Myocyte (in vitro differentiated cells): ENCODE measurements around the gene CCDC47. TPM values are rescaled to one million over a fixed set of nuclear protein-coding genes. Genes with fewer than 3 reads are reported as not detected.
"Not testable (repeated sequence)": the region's sequence is repeated elsewhere in the genome, so short reads cannot be mapped to it uniquely, and the experiment has no call there.

Experiments used
- DNase-seq: peaks from one replicate; pipeline ENCODE4 v3.0.0-alpha.2; 2012; ENCODE audit warnings: low read depth
- polyA plus RNA-seq: library from polyadenylated mRNA; unstranded; fragments of >200 nt; gene quantifications from one replicate; pipeline ENCODE4 v1.2.1, GENCODE V29; 2012; ENCODE audit warnings: missing spikeins
- total RNA-seq: library from RNA; depleted of rRNA; stranded (reverse); fragments of >200 nt; gene quantifications from 2 replicates; pipeline ENCODE4 v1.2.3, GENCODE V29; 2014

Gene CCDC47
- total RNA-seq = 67.8 and 73.3 TPM in 2 replicates
- 47.4 TPM for polyA plus RNA-seq

GRCh38 chr17:63773272-63774140 is at the start of gene CCDC47:
CCDC47 (minus strand) TSS chr17:63773597; CDS start chr17:63766175, 7,422 bp downstream.
- peak; percentile 100 for DNase-seq

GRCh38 chr17:63822537-63822936 is 49.1 kb upstream of the CCDC47 start:
- no peak for DNase-seq

- DNase-seq = no peak
Measured at GRCh38 chr17:63821804-63822203, 48.4 kb upstream of the CCDC47 start.

- DNase-seq = no peak
Measured at GRCh38 chr17:63820963-63821561, 47.7 kb upstream of the CCDC47 start.

GRCh38 chr17:63819585-63820537 is 46.5 kb upstream of the CCDC47 start:
- no peak for DNase-seq

- no peak for DNase-seq
Measured at GRCh38 chr17:63819131-63819530, 45.7 kb upstream of the CCDC47 start.

- no peak for DNase-seq
Measured at GRCh38 chr17:63817736-63818385, 44.5 kb upstream of the CCDC47 start.

- DNase-seq = no peak
Measured at GRCh38 chr17:63816669-63817068, 43.3 kb upstream of the CCDC47 start.

- DNase-seq = no peak
Measured at GRCh38 chr17:63816123-63816522, 42.7 kb upstream of the CCDC47 start.

GRCh38 chr17:63809970-63810369 is 36.6 kb upstream of the CCDC47 start:
- DNase-seq = no peak

GRCh38 chr17:63805591-63805990 is 32.2 kb upstream of the CCDC47 start:
- DNase-seq = no peak

- no peak for DNase-seq
Measured at GRCh38 chr17:63804328-63804727, 30.9 kb upstream of the CCDC47 start.

GRCh38 chr17:63800783-63801182 is 27.4 kb upstream of the CCDC47 start:
- DNase-seq = no peak

GRCh38 chr17:63798572-63799106 is 25.2 kb upstream of the CCDC47 start:
- no peak for DNase-seq

GRCh38 chr17:63796375-63796774 is 23.0 kb upstream of the CCDC47 start:
- DNase-seq = not testable (repeated sequence)

- no peak for DNase-seq
Measured at GRCh38 chr17:63792055-63792729, 18.8 kb upstream of the CCDC47 start.

GRCh38 chr17:63790057-63790456 is 16.7 kb upstream of the CCDC47 start:
- DNase-seq = no peak

GRCh38 chr17:63786971-63787711 is 13.7 kb upstream of the CCDC47 start:
- no peak for DNase-seq

GRCh38 chr17:63786117-63786516 is 12.7 kb upstream of the CCDC47 start:
- no peak for DNase-seq
